ENCODE measurements around the gene ZPLD1. TPM values are rescaled to one million over a fixed set of nuclear protein-coding genes. Genes with fewer than 3 reads are reported as not detected.

The ZPLD1 gene
- total and polyA plus RNA-seq, 4 donors: 0.05 TPM; not detected in 3

- Histone ChIP-seq H3K36me3 (ENCODE audit: control insufficient read depth in 4 of 4, insufficient read depth in 4 of 4, low read length in 4 of 4) (no peaks in the 10 kb centered on the region), H3K27me3 (ENCODE audit: control insufficient read depth in 3 of 3, insufficient read depth in 3 of 3, low read length in 2 of 3) (no peaks in the 10 kb centered on the region), H3K4me1 (ENCODE audit: control insufficient read depth in 5 of 5, insufficient read depth in 5 of 5, low read length in 5 of 5) (no peaks in the 10 kb centered on the region), H3K4me3 (no peak overlapping the region), H3K27ac (ENCODE audit: low read depth in 1 of 2, low read length in 1 of 2) (no peak overlapping the region), H3K9ac (ENCODE audit: insufficient read depth in 1 of 2, low read length in 2 of 2) (no peak overlapping the region), H3K9me3 (ENCODE audit: control insufficient read depth in 4 of 4, insufficient read depth in 3 of 4, low read length in 3 of 4) (no peaks in the 10 kb centered on the region)
- WGBS, 2 donors: 87 to 93% methylated on average over 5 of the region's 5 CpGs
- ATAC-seq (ENCODE audit: insufficient read depth, low FRiP score) (no peak), DNase-seq (no peak)
- TF ChIP-seq CTCF (IDR thresholded peaks at IDR 0.05; ENCODE audit: control extremely low read depth, extremely low read depth): no peak
These were observed 34.7 kb upstream of the ZPLD1 start for GRCh38 chr3:102400142-102400541.

GRCh38 chr3:102400766-102401165, 34.0 kb upstream of the ZPLD1 start:
- 87 to 90% methylated on average over 2 of the region's 2 CpGs for WGBS, 2 donors
- no peak for DNase-seq
- Histone ChIP-seq H3K27ac (ENCODE audit: low read depth in 1 of 2, low read length in 1 of 2) (no peak overlapping the region), H3K36me3 (ENCODE audit: control insufficient read depth in 4 of 4, insufficient read depth in 4 of 4, low read length in 4 of 4) (no peaks in the 10 kb centered on the region), H3K9me3 (ENCODE audit: control insufficient read depth in 4 of 4, insufficient read depth in 3 of 4, low read length in 3 of 4) (no peaks in the 10 kb centered on the region), H3K4me3 (no peak overlapping the region), H3K9ac (ENCODE audit: insufficient read depth in 1 of 2, low read length in 2 of 2) (no peak overlapping the region), H3K4me1 (ENCODE audit: control insufficient read depth in 5 of 5, insufficient read depth in 5 of 5, low read length in 5 of 5) (no peaks in the 10 kb centered on the region), H3K27me3 (ENCODE audit: control insufficient read depth in 3 of 3, insufficient read depth in 3 of 3, low read length in 2 of 3) (no peaks in the 10 kb centered on the region)
- no peak for TF ChIP-seq CTCF (IDR thresholded peaks at IDR 0.05; ENCODE audit: control extremely low read depth, extremely low read depth)
- no peak for ATAC-seq (ENCODE audit: insufficient read depth, low FRiP score)

- Histone ChIP-seq H3K4me3 (no peak overlapping the region), H3K4me1 (ENCODE audit: control insufficient read depth in 5 of 5, insufficient read depth in 5 of 5, low read length in 5 of 5) (peaks cover 0 to 3% (median 0%) of the 10 kb centered on the region in 5 donors), H3K9ac (ENCODE audit: insufficient read depth in 1 of 2, low read length in 2 of 2) (no peak overlapping the region), H3K27ac (ENCODE audit: low read depth in 1 of 2, low read length in 1 of 2) (no peak overlapping the region), H3K27me3 (ENCODE audit: control insufficient read depth in 3 of 3, insufficient read depth in 3 of 3, low read length in 2 of 3) (no peaks in the 10 kb centered on the region), H3K36me3 (ENCODE audit: control insufficient read depth in 4 of 4, insufficient read depth in 4 of 4, low read length in 4 of 4) (no peaks in the 10 kb centered on the region), H3K9me3 (ENCODE audit: control insufficient read depth in 4 of 4, insufficient read depth in 3 of 4, low read length in 3 of 4) (no peaks in the 10 kb centered on the region)
- TF ChIP-seq CTCF (IDR thresholded peaks at IDR 0.05; ENCODE audit: control extremely low read depth, extremely low read depth): no peak
- DNase-seq (no peak), ATAC-seq (ENCODE audit: insufficient read depth, low FRiP score) (no peak)
These were observed 24.2 kb upstream of the ZPLD1 start for GRCh38 chr3:102410616-102411015.

GRCh38 chr3:102415553-102415952, 19.3 kb upstream of the ZPLD1 start:
- Histone ChIP-seq H3K4me3 (no peak overlapping the region), H3K27ac (ENCODE audit: low read depth in 1 of 2, low read length in 1 of 2) (no peak overlapping the region)

More at GRCh38 chr3:102415553-102415952, 19.3 kb upstream of the ZPLD1 start:
- Histone ChIP-seq H3K27me3 (ENCODE audit: control insufficient read depth in 3 of 3, insufficient read depth in 3 of 3, low read length in 2 of 3) (no peaks in the 10 kb centered on the region), H3K36me3 (ENCODE audit: control insufficient read depth in 4 of 4, insufficient read depth in 4 of 4, low read length in 4 of 4) (no peaks in the 10 kb centered on the region), H3K4me1 (ENCODE audit: control insufficient read depth in 5 of 5, insufficient read depth in 5 of 5, low read length in 5 of 5) (peaks cover 0 to 3% (median 0%) of the 10 kb centered on the region in 5 donors), H3K9me3 (ENCODE audit: control insufficient read depth in 4 of 4, insufficient read depth in 3 of 4, low read length in 3 of 4) (no peaks in the 10 kb centered on the region), H3K9ac (ENCODE audit: insufficient read depth in 1 of 2, low read length in 2 of 2) (no peak overlapping the region)
- DNase-seq (peak in 1 of 3 donors; percentile 4), ATAC-seq (ENCODE audit: insufficient read depth, low FRiP score) (no peak)
- 41 to 53% methylated on average over 2 of the region's 2 CpGs for WGBS, 2 donors
- TF ChIP-seq CTCF (IDR thresholded peaks at IDR 0.05; ENCODE audit: control extremely low read depth, extremely low read depth): no peak
